Measurements from ENCODE around the gene SEMA4G. TPM values are rescaled to one million over a fixed set of nuclear protein-coding genes. Genes with fewer than 3 reads are reported as not detected.

Gene SEMA4G
- total RNA-seq, 2 donors from 2014 or later, result 10.5 to 12.5 TPM

DNA sequence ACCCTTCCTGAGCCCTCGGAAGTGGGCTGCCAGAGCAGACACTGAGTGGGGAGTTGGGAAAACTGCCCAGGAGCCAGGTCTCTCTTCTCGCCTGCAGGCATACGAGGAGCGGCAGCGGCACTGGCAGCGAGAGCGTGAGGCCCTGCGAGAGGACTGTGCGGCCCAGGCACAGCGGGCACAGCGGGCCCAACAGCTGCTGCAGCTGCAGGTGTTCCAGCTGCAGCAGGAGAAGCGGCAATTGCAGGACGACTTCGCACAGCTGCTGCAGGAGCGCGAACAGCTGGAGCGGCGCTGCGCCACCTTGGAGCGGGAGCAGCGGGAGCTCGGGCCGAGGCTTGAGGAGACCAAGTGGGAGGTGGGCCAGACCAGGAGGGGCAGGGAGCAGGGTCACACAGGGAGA lies 36.1 kb downstream of the SEMA4G start:
- peaks cover 22% of the 10 kb centered on the region for H3K4me1 ChIP-seq
- H3K36me3 ChIP-seq (replicated peaks in 1 of 2; ENCODE audit: insufficient read depth in 1 of 2, low read depth in 2 of 2), result peaks cover 4 to 5% of the 10 kb centered on the region in 2 donors
- TF ChIP-seq, protein P1, sequence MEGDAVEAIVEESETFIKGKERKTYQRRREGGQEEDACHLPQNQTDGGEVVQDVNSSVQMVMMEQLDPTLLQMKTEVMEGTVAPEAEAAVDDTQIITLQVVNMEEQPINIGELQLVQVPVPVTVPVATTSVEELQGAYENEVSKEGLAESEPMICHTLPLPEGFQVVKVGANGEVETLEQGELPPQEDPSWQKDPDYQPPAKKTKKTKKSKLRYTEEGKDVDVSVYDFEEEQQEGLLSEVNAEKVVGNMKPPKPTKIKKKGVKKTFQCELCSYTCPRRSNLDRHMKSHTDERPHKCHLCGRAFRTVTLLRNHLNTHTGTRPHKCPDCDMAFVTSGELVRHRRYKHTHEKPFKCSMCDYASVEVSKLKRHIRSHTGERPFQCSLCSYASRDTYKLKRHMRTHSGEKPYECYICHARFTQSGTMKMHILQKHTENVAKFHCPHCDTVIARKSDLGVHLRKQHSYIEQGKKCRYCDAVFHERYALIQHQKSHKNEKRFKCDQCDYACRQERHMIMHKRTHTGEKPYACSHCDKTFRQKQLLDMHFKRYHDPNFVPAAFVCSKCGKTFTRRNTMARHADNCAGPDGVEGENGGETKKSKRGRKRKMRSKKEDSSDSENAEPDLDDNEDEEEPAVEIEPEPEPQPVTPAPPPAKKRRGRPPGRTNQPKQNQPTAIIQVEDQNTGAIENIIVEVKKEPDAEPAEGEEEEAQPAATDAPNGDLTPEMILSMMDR (IDR thresholded peaks at IDR 0.05), result no peak
- TF ChIP-seq POLR2A (IDR thresholded peaks at IDR 0.05), result no peak
- ATAC-seq (no peak), DNase-seq (no peak)
- H3K27me3 ChIP-seq, result no peaks in the 10 kb centered on the region
- H3K4me3 ChIP-seq, result no peak overlapping the region
- no peaks in the 10 kb centered on the region for H3K9me3 ChIP-seq
- 86 to 90% methylated on average over 22 to 23 of the region's 23 CpGs for WGBS, 2 donors
- intact Hi-C loops (cut with DNase I), result no loop called here
- H3K27ac ChIP-seq, result no peak overlapping the region

GRCh38 chr10:101005869-101006567 lies 36.7 kb downstream of the SEMA4G start:
- peaks cover 4 to 5% of the 10 kb centered on the region in 2 donors for H3K36me3 ChIP-seq (replicated peaks in 1 of 2; ENCODE audit: insufficient read depth in 1 of 2, low read depth in 2 of 2)
- intact Hi-C loops (cut with DNase I), result no loop called here
- H3K27me3 ChIP-seq, result no peaks in the 10 kb centered on the region
- peaks cover 15% of the 10 kb centered on the region for H3K4me1 ChIP-seq
- no peak overlapping the region for H3K4me3 ChIP-seq
- H3K9me3 ChIP-seq, result no peaks in the 10 kb centered on the region
- no peak overlapping the region for H3K27ac ChIP-seq
- DNase-seq (no peak), ATAC-seq (no peak)
- 91 to 92% methylated on average over 2 to 4 of the region's 4 CpGs for WGBS, 2 donors
- TF ChIP-seq, protein P1 (IDR thresholded peaks at IDR 0.05), result no peak
- no peak for TF ChIP-seq POLR2A (IDR thresholded peaks at IDR 0.05)

DNA sequence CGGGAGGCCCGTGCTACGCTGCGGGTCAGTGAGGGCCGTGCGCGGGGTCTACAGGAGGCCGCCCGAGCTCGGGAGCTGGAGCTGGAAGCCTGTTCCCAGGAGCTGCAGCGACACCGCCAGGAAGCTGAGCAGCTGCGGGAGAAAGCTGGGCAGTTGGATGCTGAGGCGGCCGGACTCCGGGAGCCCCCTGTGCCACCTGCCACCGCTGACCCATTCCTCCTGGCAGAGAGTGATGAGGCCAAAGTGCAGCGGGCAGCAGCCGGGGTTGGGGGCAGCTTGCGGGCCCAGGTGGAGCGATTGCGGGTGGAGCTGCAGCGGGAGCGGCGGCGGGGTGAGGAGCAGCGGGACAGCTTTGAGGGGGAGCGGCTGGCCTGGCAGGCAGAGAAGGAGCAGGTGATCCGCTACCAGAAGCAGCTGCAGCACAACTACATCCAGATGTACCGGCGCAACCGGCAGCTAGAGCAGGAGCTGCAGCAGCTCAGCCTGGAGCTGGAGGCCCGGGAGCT lies 37.3 kb downstream of the SEMA4G start:
- Histone ChIP-seq H3K27me3 (no peaks in the 10 kb centered on the region), H3K4me3 (no peak overlapping the region), H3K36me3 (replicated peaks in 1 of 2; ENCODE audit: insufficient read depth in 1 of 2, low read depth in 2 of 2) (peaks cover 4 to 5% of the 10 kb centered on the region in 2 donors), H3K4me1 (peaks cover 9% of the 10 kb centered on the region), H3K27ac (no peak overlapping the region), H3K9me3 (no peaks in the 10 kb centered on the region)
- TF ChIP-seq, protein P1 (IDR thresholded peaks at IDR 0.05), result no peak
- TF ChIP-seq POLR2A (IDR thresholded peaks at IDR 0.05), result no peak
- no peak for ATAC-seq
- 86 to 92% methylated on average over 22 to 26 of the region's 33 CpGs for WGBS, 2 donors
- intact Hi-C loops (cut with DNase I), result no loop called here
- no peak for DNase-seq

GRCh38 chr10:101007099-101007711 lies 37.9 kb downstream of the SEMA4G start:
- no peak overlapping the region for H3K4me3 ChIP-seq
- H3K36me3 ChIP-seq (replicated peaks in 1 of 2; ENCODE audit: insufficient read depth in 1 of 2, low read depth in 2 of 2), result peaks cover 4 to 5% of the 10 kb centered on the region in 2 donors
- DNase-seq (no peak), ATAC-seq (no peak)
- H3K4me1 ChIP-seq, result peaks cover 4% of the 10 kb centered on the region
- H3K27ac ChIP-seq, result no peak overlapping the region
- intact Hi-C loops (cut with DNase I), result no loop called here
- TF ChIP-seq, protein P1 (IDR thresholded peaks at IDR 0.05), result no peak
- H3K27me3 ChIP-seq, result no peaks in the 10 kb centered on the region
- H3K9me3 ChIP-seq, result no peaks in the 10 kb centered on the region
- 75 to 85% methylated on average over 5 to 11 of the region's 11 CpGs for whole genome bisulfite sequencing, 2 donors

All from body of pancreas (tissue), 4 donors.